ENCODE results near the gene SLC37A3. TPM values are rescaled to one million over a fixed set of nuclear protein-coding genes. Genes with fewer than 3 reads are reported as not detected.
"Not testable (repeated sequence)": the region's sequence is repeated elsewhere in the genome, so short reads cannot be mapped to it uniquely, and the experiment has no call there.

SLC37A3 gene
- total RNA-seq, 2 experiments from 2014 or later = 28.8 to 30.7 TPM

GRCh38 chr7:140358412-140359051, 39.8 kb downstream of the SLC37A3 start:
- Mint-ChIP-seq H3K27me3 (no peaks in the 10 kb centered on the region), H3K27ac (peak overlapping the region; percentile 96), H3K36me3 (ENCODE audit: low read depth) (peaks cover 47% of the 10 kb centered on the region), H3K9me3 (no peaks in the 10 kb centered on the region), H3K4me1 (peaks cover 35% of the 10 kb centered on the region), H3K4me3 (peak overlapping the region; percentile 77)
- ChIA-PET POLR2A (interaction anchor here (0.7 to 3.2 kb wide), 16 partner anchors 9 to 296 kb away, joined by 3 to 93 read pairs (median 6); partner anchors contain the start of genes KDM7A, PARP12 and RAB19), CTCF (interaction anchor here (0.7 to 3.3 kb wide), 4 partner anchors 9 to 119 kb away, joined by 3 to 25 read pairs (median 9); no protein-coding TSS in a partner anchor)
- DNase-seq = peak; percentile 60

GRCh38 chr7:140358024-140358411, 40.3 kb downstream of the SLC37A3 start:
- Mint-ChIP-seq H3K36me3 (ENCODE audit: low read depth) (peaks cover 50% of the 10 kb centered on the region), H3K4me1 (peaks cover 35% of the 10 kb centered on the region), H3K4me3 (peak overlapping the region; percentile 77), H3K27ac (peak overlapping the region; percentile 96), H3K27me3 (no peaks in the 10 kb centered on the region), H3K9me3 (no peaks in the 10 kb centered on the region)
- DNase-seq = no peak
- ChIA-PET CTCF (interaction anchor here (1.0 kb wide), 1 partner anchor 9 kb away, joined by 3 read pairs; no protein-coding TSS in a partner anchor), POLR2A (interaction anchor here (1.4 to 3.2 kb wide), 3 partner anchors 18 to 295 kb away, joined by 3 to 25 read pairs (median 7); partner anchors contain the start of gene PARP12)

GRCh38 chr7:140350056-140350455, 48.3 kb downstream of the SLC37A3 start:
- DNase-seq = no peak
- H3K27me3 Mint-ChIP-seq = no peaks in the 10 kb centered on the region
- ChIA-PET CTCF (interaction anchor here (1.1 kb wide), 1 partner anchor 8 kb away, joined by 3 read pairs; no protein-coding TSS in a partner anchor), POLR2A (interaction anchor here (1.1 to 1.4 kb wide), 2 partner anchors 9 to 168 kb away, joined by 3 to 6 read pairs; no protein-coding TSS in a partner anchor)
- H3K36me3 Mint-ChIP-seq (ENCODE audit: low read depth) = peaks cover 52% of the 10 kb centered on the region
- H3K9me3 Mint-ChIP-seq = no peaks in the 10 kb centered on the region
- H3K4me1 Mint-ChIP-seq = peaks cover 6% of the 10 kb centered on the region
- H3K27ac Mint-ChIP-seq = no peak overlapping the region
- H3K4me3 Mint-ChIP-seq = no peak overlapping the region

GRCh38 chr7:140349144-140349771, 49.1 kb downstream of the SLC37A3 start:
- ChIA-PET CTCF (interaction anchor here (0.5 to 1.1 kb wide), 2 partner anchors 8 to 748 kb away, joined by 3 to 6 read pairs; no protein-coding TSS in a partner anchor), POLR2A (interaction anchor here (1.1 to 1.4 kb wide), 2 partner anchors 10 to 168 kb away, joined by 3 to 6 read pairs; no protein-coding TSS in a partner anchor)
- H3K9me3 Mint-ChIP-seq = no peaks in the 10 kb centered on the region
- H3K27me3 Mint-ChIP-seq = no peaks in the 10 kb centered on the region
- no peak overlapping the region for H3K4me3 Mint-ChIP-seq
- DNase-seq = no peak
- peaks cover 45% of the 10 kb centered on the region for H3K36me3 Mint-ChIP-seq (ENCODE audit: low read depth)
- no peak overlapping the region for H3K27ac Mint-ChIP-seq
- peaks cover 6% of the 10 kb centered on the region for H3K4me1 Mint-ChIP-seq

GRCh38 chr7:140348161-140348849, 50.0 kb downstream of the SLC37A3 start:
- DNase-seq = no peak
- ChIA-PET CTCF (no interaction called here), POLR2A (no interaction called here)
- peaks cover 6% of the 10 kb centered on the region for H3K4me1 Mint-ChIP-seq
- peaks cover 47% of the 10 kb centered on the region for H3K36me3 Mint-ChIP-seq (ENCODE audit: low read depth)
- no peak overlapping the region for H3K4me3 Mint-ChIP-seq
- no peaks in the 10 kb centered on the region for H3K27me3 Mint-ChIP-seq
- no peak overlapping the region for H3K27ac Mint-ChIP-seq
- no peaks in the 10 kb centered on the region for H3K9me3 Mint-ChIP-seq

GRCh38 chr7:140347218-140347617, 51.1 kb downstream of the SLC37A3 start:
- peaks cover 50% of the 10 kb centered on the region for H3K36me3 Mint-ChIP-seq (ENCODE audit: low read depth)
- no peaks in the 10 kb centered on the region for H3K9me3 Mint-ChIP-seq
- POLR2A ChIA-PET = no interaction called here
- CTCF ChIA-PET = no interaction called here
- no peak for DNase-seq
- H3K27me3 Mint-ChIP-seq = no peaks in the 10 kb centered on the region
- peaks cover 6% of the 10 kb centered on the region for H3K4me1 Mint-ChIP-seq
- no peak overlapping the region for H3K27ac Mint-ChIP-seq
- no peak overlapping the region for H3K4me3 Mint-ChIP-seq

GRCh38 chr7:140345426-140345825, 52.9 kb downstream of the SLC37A3 start:
- no peak overlapping the region for H3K4me3 Mint-ChIP-seq
- CTCF ChIA-PET = interaction anchor here (0.6 to 1.6 kb wide), 3 partner anchors 8 to 37 kb away, joined by 3 to 5 read pairs (median 3); no protein-coding TSS in a partner anchor
- peaks cover 58% of the 10 kb centered on the region for H3K36me3 Mint-ChIP-seq (ENCODE audit: low read depth)
- peaks cover 6% of the 10 kb centered on the region for H3K4me1 Mint-ChIP-seq
- H3K9me3 Mint-ChIP-seq = no peaks in the 10 kb centered on the region
- no peak for DNase-seq
- POLR2A ChIA-PET = no interaction called here
- no peak overlapping the region for H3K27ac Mint-ChIP-seq
- H3K27me3 Mint-ChIP-seq = no peaks in the 10 kb centered on the region

- DNase-seq = no peak
- no peak overlapping the region for H3K27ac Mint-ChIP-seq
- ChIA-PET CTCF (no interaction called here), POLR2A (interaction anchor here (0.7 kb wide), 1 partner anchor 47 kb away, joined by 3 read pairs; no protein-coding TSS in a partner anchor)
- no peaks in the 10 kb centered on the region for H3K4me1 Mint-ChIP-seq
- H3K4me3 Mint-ChIP-seq = no peak overlapping the region
- H3K36me3 Mint-ChIP-seq (ENCODE audit: low read depth) = peaks cover 49% of the 10 kb centered on the region
- no peaks in the 10 kb centered on the region for H3K27me3 Mint-ChIP-seq
- H3K9me3 Mint-ChIP-seq = no peaks in the 10 kb centered on the region
Measured at GRCh38 chr7:140342727-140343514, 55.4 kb downstream of the SLC37A3 start.

- H3K9me3 Mint-ChIP-seq, H3K27ac Mint-ChIP-seq, POLR2A ChIA-PET, H3K27me3 Mint-ChIP-seq, H3K4me3 Mint-ChIP-seq, DNase-seq, H3K4me1 Mint-ChIP-seq: not testable (repeated sequence)
- CTCF ChIA-PET = interaction anchor here (0.7 kb wide), 1 partner anchor 158 kb away, joined by 3 read pairs; no protein-coding TSS in a partner anchor
- H3K36me3 Mint-ChIP-seq (ENCODE audit: low read depth) = peaks cover 47% of the 10 kb centered on the region
Measured at GRCh38 chr7:140338959-140339358, 59.4 kb downstream of the SLC37A3 start.

- peaks cover 16% of the 10 kb centered on the region for H3K36me3 Mint-ChIP-seq (ENCODE audit: low read depth)
- no peaks in the 10 kb centered on the region for H3K9me3 Mint-ChIP-seq
- POLR2A ChIA-PET = no interaction called here
- H3K27ac Mint-ChIP-seq = no peak overlapping the region
- H3K27me3 Mint-ChIP-seq = no peaks in the 10 kb centered on the region
- H3K4me1 Mint-ChIP-seq = no peaks in the 10 kb centered on the region
- CTCF ChIA-PET = no interaction called here
- no peak for DNase-seq
- no peak overlapping the region for H3K4me3 Mint-ChIP-seq
Measured at GRCh38 chr7:140334341-140335057, 63.8 kb downstream of the SLC37A3 start.

- no peak for DNase-seq
- Mint-ChIP-seq H3K4me1 (no peaks in the 10 kb centered on the region), H3K9me3 (no peaks in the 10 kb centered on the region), H3K36me3 (ENCODE audit: low read depth) (peaks cover 16% of the 10 kb centered on the region), H3K27me3 (no peaks in the 10 kb centered on the region), H3K4me3 (no peak overlapping the region), H3K27ac (no peak overlapping the region)
- ChIA-PET CTCF (no interaction called here), POLR2A (no interaction called here)
Measured at GRCh38 chr7:140333686-140334085, 64.6 kb downstream of the SLC37A3 start.

GRCh38 chr7:140333223-140333622, 65.1 kb downstream of the SLC37A3 start:
- no peak for DNase-seq
- Mint-ChIP-seq H3K4me3 (no peak overlapping the region), H3K4me1 (no peaks in the 10 kb centered on the region), H3K9me3 (no peaks in the 10 kb centered on the region), H3K27ac (no peak overlapping the region), H3K27me3 (no peaks in the 10 kb centered on the region), H3K36me3 (ENCODE audit: low read depth) (peaks cover 16% of the 10 kb centered on the region)
- ChIA-PET POLR2A (no interaction called here), CTCF (interaction anchor here (1.0 kb wide), 1 partner anchor 199 kb away, joined by 3 read pairs; no protein-coding TSS in a partner anchor)

Data from activated CD4-positive, alpha-beta memory T cell treated with anti-CD3 and anti-CD28 coated beads, Interleukin-2, amount 10 ng/mL, durations not matched to agents 7 days and 5 days (primary cell).